GM19467 (cell line): ENCODE data around the gene UGT2B17.
A peak's percentile ranks its signal among the peaks of the same experiment; 100 is the strongest.
"Not testable (repeated sequence)": the region's sequence is repeated elsewhere in the genome, so short reads cannot be mapped to it uniquely, and the experiment has no call there.

Experiments
- ATAC-seq: cut with Tn5 transposase; IDR thresholded peaks from one replicate; pipeline ENCODE4 v1.9.1; 2021; ENCODE audit warnings: mild to moderate bottlenecking, moderate library complexity; ENCODE audit not compliant: unreplicated experiment

Gene UGT2B17

GRCh38 chr4:68576272-68577125, at the start of gene UGT2B17:
TSS of gene UGT2B17 (minus strand) at chr4:68576322. CDS start at chr4:68568484, 7,838 bp downstream.
- peak; percentile 82 for ATAC-seq

DNA sequence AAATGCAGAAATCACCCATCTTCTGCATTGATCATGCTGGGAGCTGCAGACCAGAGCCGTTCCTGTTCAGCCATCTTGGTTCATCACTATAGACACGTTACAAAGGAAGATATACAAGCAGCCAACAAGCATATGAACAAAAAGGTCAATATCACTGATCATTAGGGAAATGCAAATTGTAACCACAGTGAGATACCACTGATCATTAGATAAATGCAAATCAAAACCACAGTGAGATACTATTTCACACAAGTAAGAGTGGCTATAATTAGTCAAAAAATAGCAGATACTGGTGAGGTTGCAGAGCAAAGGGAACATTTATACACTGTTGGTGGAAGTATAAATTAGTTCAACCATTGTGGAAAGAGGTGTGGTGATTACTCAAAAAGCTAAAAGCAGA, 46.6 kb upstream of the UGT2B17 start:
- ATAC-seq, result peak; percentile 81

DNA sequence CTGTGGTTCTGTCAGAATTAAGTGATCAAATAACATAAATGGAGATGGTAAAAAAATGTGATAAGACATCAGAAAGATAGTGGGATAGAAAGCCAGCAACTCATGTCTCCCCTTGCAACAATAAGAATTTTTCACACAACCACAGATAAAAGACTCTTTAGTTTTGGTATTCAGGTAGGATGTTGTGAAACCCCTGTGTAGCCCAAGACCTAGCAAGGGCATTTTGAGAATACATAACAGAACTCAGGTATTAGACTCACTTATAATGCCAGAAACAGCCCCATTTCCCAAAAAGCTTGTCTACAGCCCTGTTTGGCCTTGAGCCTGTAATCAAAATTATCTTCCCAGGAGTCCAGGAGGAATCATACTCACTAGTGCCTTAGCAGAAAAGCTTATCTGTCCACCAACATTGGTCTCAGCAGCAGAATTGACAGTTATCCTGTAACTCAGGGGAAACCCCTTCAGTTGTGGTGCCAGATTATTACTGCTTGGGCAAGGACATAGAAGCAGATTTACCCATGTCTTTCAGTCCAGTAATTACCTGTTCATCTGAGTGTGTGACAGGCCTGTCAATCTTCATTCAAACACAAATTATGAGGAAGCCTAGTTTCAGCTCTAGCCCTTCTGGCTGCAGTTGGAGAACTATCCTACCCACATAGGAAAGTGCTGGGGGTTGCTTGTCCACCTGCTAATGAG, 41.0 kb upstream of the UGT2B17 start:
- no peak for ATAC-seq

GRCh38 chr4:68615699-68616422, 39.7 kb upstream of the UGT2B17 start:
- ATAC-seq, result no peak

DNA sequence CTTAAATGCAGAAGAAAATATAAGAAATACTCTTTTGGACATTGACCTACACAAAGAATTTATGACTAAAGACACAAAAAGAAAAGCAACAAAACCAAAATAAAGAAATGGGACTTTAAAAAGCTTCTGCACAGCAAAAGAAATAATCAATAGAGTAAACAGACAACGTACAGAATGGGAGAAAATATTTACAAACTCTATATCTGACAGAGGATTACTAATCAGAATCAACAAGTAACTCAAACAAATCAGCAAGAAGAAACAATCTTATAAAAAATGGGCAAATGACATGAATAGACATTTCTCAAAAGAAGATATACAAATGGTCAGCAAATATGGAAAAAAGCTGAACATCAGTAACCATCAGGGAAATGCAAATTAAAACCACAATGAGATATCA, 37.6 kb upstream of the UGT2B17 start:
- no peak for ATAC-seq

DNA sequence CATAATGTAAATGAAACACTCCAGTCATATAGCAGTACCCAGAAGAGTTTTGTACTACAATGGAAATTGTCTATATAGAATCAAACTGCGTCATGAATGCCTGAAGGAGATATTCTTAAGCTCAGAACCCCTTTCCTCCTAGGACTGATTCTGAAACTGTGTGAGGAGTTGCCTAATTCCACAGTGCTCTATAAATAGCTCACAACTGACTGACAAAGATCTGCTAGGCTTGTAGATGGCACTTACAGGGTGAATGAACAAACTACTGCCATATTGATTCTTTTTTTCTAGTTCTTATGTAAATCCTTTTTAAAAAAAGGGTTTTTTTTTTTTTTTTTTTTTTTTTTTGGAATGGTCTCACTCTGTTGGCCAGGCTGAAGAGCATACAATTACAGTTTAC, 30.1 kb upstream of the UGT2B17 start:
- no peak for ATAC-seq

GRCh38 chr4:68599150-68599549, 23.0 kb upstream of the UGT2B17 start:
- ATAC-seq, result no peak

DNA sequence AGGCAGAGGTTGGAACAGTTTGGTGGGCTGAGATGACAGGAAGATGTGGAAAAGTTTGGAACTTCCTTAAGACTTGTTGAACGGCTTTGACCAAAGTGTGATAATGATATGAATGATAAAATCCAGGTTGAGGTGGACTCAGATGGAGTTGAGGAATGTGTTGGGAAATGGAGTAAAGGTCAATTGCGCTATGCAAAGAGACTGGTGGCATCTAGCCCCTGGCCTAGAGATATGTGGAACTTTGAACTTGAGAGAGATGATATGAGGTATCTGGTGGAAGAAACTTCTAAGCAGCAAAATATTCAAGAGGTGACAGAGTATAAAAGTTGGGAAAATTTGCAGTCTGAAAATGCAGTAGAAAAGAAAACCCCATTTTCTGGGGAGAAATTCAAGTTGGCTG, 21.4 kb upstream of the UGT2B17 start:
- no peak for ATAC-seq

- ATAC-seq, result no peak
Measured at GRCh38 chr4:68594678-68595077, 18.6 kb upstream of the UGT2B17 start.

DNA sequence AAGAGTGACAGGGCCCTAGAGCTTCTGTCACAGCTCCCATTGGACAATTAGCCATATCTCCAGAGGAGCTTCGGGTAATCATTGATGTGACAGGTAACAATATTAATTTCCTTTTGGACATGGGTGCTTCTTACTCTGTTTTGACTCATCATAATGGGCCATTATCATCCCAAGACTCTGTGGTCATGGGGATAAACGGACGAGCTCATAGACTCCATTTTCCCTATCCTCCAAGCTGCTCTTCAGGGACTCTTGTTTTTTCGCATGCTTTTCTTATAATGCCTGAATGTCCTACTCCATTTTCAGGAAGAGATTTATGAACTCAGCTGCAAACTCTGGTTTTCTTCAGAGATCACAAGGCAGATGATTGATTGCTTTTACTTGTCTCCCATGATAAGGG, 17.0 kb upstream of the UGT2B17 start:
- ATAC-seq, result no peak

- no peak for ATAC-seq
Measured at GRCh38 chr4:68592673-68593072, 16.6 kb upstream of the UGT2B17 start.

DNA sequence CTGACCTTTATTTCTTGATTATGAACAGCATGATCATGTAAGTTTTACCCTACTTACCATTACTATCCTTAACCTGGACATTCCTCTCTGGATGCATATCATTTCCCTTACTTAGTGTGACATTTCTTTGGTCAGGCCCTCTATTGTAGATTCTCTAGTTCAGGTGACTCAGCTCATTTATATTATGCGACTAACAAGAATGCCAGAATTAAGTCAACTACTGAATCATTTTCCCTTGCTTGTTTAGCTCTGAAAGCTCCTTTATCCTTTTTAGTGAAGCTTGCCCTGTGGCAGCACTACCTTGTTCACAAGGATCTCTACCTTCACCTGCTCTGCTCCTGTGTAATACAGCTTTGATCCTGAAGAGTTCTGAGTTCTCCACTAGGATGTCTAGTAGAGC, 15.1 kb upstream of the UGT2B17 start:
- no peak for ATAC-seq

DNA sequence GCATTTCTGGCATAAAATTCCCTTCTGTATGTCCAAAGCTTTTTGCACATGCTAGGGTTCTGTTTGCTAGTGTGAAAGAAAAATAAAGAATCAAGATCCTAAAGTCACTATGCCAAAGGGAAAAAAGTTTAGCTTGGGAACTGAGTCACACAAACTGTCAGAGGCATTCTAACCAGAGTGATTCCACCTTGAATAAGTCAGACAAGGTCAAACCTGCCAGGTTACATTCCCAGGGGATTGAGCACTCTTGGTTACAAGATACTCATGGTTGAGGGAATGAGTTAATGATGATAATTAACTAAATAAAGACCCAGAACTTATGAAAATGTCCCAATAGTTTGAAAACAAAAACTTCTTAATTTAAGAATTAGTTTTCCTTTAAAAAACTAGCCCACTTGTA, 13.7 kb upstream of the UGT2B17 start:
- ATAC-seq, result no peak

DNA sequence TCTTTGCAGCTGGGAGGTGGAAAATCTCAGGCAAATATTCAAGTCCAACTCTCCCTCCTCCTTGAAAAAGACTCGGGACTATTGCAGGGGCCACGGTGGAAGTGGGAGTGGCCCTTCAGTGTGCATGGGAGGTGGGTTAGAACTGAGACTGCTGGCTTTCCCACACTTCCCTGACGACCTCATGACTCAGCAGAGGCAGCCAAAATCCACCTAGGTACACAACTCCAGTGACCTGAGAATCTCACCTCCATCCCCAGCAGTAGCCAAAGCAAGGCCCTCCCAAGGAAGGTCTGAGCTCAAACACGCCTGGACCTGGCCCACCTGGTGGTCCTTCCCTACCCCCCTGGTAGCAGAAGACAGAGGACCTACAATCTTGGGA, 6.2 kb upstream of the UGT2B17 start:
- ATAC-seq, result no peak

DNA sequence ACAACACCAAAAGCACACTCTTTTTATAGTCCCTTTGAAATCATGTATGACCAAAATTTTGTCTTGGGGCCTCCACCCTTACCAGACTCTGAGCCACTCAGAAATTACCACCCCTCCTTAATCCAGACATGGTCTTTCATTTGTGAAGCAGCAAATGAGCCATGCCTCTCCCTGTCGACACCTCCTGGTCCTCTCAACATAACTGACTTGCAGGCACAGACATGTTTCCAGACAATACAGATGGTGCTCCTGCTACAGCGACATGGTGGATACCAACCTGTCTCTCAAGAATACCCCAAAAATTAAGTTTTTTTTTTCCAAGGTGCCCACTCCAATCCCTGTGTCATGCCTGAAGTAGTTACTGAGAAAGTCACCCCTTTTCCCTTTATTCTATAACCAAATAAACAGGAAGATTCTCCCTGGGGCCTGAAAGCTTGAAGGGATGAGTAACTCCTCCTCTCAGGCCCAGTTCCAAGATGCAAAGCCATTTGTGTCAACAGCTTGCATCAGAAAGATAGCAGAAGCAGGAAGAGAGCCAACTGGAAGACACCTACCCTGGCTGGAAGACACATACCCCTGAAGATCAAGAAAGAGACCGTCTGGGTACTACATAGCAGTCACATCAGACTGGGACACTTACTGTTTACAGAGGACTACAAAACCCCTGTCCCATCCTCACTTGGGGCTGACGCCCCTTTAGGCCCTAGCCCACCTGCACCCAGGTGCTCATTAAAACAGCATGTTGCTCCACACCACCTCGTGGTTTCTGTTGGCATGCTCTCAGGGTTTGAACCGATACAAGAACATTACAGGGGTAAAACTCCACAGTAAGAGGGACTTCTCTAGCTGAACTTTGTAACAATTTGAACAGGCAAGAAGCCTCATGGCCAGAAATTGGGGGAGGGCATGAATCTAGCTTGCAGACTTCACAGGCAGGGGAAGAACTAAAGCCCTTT, 5.5 kb upstream of the UGT2B17 start:
- ATAC-seq, result no peak

DNA sequence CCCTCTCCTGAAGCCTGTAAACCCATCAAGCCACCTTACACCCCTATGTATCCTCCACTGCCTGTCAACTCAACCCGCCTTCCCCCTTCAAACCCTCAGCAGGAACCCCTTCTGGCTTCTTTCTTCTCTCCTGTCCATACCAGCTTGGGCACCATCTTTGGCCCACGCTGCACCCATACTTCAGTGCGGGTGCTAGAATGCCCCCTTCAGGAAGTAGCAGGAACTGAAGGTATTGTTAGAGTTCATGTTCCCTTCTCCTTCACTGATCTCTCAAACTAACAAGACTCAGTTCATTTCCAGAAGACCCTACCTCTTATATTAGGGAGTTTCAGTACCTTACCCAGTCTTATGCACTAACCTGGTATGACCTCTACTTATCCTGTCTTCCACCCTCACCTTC, 1.5 kb upstream of the UGT2B17 start:
- no peak for ATAC-seq

- not testable (repeated sequence) for ATAC-seq
Measured at GRCh38 chr4:68575636-68576035, 486 bp downstream of the UGT2B17 start.

GRCh38 chr4:68575081-68575480, 1.0 kb downstream of the UGT2B17 start:
- ATAC-seq, result no peak

- ATAC-seq, result no peak
Measured at GRCh38 chr4:68572653-68573170, 3.4 kb downstream of the UGT2B17 start.

GRCh38 chr4:68570122-68570507, 6.0 kb downstream of the UGT2B17 start:
- ATAC-seq, result peak; percentile 27
